GM19328 (cell line): ENCODE measurements around the gene SLC39A11.
"Not testable (repeated sequence)": the region's sequence is repeated elsewhere in the genome, so short reads cannot be mapped to it uniquely, and the experiment has no call there.

Source experiments
- ATAC-seq: cut with Tn5 transposase; IDR thresholded peaks from one replicate; pipeline ENCODE4 v1.9.1; 2021; ENCODE audit warnings: mild to moderate bottlenecking, moderate library complexity; ENCODE audit not compliant: unreplicated experiment

SLC39A11 gene

GRCh38 chr17:72927760-72928159 lies 164.7 kb downstream of the SLC39A11 start:
- ATAC-seq: no peak

- no peak for ATAC-seq
These were observed 165.3 kb downstream of the SLC39A11 start for GRCh38 chr17:72927146-72927545.

GRCh38 chr17:72926171-72926570 lies 166.3 kb downstream of the SLC39A11 start:
- ATAC-seq: no peak

DNA sequence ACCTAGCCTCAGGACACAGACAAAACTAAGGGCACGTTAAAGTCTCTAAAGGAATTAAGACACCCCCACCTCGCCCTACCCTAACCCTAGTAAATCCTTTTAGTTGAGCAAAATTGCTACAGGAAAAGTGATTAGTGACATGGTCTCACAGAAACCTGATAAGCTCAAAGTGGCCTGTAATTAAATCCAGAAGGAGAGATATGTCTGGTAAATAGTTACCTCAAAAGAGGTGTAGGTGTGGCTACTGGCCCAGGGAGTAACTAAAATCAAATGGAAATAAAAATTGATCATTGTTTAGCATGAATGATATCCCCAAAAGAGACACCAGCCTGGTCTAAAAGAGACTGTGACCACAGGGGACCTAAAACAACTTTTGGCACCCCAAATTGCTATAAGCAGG lies 168.3 kb downstream of the SLC39A11 start:
- no peak for ATAC-seq

GRCh38 chr17:72922219-72922618 lies 170.3 kb downstream of the SLC39A11 start:
- ATAC-seq: no peak

GRCh38 chr17:72921347-72922054 lies 171.0 kb downstream of the SLC39A11 start:
- ATAC-seq: no peak

GRCh38 chr17:72920513-72920912 lies 172.0 kb downstream of the SLC39A11 start:
- no peak for ATAC-seq

- ATAC-seq: no peak
These were observed 175.5 kb downstream of the SLC39A11 start for GRCh38 chr17:72916991-72917390.

DNA sequence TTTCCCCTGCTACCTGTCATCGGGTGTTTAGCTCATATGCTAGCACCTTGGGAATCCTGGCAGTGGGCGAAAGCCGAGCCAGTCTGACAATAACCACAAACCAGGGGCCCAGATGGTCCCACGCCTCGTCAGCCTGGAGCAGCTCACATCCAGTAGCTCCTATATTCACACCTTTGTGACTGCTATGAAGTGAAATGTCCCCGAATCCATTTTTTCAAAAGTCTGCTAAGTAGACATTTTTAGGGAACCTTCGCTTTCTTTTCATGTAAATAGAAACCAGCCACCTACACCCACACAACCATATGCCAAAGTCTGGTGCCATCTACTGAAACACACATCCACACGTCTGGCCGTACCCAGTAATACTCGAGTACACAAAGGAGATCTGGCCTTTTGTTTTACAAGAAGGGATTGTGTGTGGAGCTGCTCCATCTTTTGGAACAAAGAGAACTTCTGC lies 176.8 kb downstream of the SLC39A11 start:
- no peak for ATAC-seq

DNA sequence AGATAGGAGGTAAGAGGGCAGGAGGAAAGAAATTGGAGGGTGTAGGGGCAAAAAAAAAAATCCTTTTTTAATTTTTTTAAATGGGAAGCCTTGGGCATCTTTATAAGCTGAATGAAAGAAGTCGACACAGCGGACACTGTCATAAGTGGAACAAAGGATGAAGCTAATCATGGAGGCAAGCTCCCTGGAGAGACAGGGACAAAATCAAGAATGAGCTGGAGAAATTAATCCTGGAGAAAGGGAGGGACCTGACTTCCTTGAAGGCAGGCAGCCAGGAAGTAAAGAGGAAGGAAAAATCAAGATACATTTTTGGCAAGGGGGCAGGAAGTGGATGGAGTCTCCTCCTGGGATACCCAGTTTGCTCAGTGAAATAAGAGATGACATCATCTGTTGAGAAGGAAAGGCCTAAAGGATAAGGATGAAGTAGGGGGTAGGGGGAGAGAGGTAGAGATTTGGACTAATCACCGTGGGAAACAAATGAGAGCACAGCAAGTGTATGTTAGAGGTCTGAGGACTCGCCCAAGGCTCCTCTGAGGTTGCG lies 179.3 kb downstream of the SLC39A11 start:
- ATAC-seq: no peak

- no peak for ATAC-seq
These were observed 186.2 kb downstream of the SLC39A11 start for GRCh38 chr17:72906306-72906705.

GRCh38 chr17:72903522-72903921 lies 189.0 kb downstream of the SLC39A11 start:
- no peak for ATAC-seq

GRCh38 chr17:72901657-72902056 lies 190.8 kb downstream of the SLC39A11 start:
- ATAC-seq: no peak

- no peak for ATAC-seq
These were observed 191.4 kb downstream of the SLC39A11 start for GRCh38 chr17:72901083-72901482.

DNA sequence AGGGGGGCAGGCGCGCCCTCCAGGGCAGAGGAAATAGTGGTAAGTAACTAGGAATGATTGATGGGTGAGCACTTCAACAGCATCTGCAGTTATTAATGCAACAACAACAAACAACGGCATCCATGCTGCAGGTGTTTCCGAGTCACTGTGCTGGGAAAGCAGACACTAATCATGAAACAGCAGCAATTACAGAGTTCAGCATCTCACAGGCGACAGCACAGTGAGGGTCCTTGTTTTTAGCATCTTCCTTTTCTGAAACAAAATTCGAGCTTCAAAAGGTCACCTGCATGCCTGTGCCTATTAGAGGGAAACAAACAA lies 191.9 kb downstream of the SLC39A11 start:
- no peak for ATAC-seq

DNA sequence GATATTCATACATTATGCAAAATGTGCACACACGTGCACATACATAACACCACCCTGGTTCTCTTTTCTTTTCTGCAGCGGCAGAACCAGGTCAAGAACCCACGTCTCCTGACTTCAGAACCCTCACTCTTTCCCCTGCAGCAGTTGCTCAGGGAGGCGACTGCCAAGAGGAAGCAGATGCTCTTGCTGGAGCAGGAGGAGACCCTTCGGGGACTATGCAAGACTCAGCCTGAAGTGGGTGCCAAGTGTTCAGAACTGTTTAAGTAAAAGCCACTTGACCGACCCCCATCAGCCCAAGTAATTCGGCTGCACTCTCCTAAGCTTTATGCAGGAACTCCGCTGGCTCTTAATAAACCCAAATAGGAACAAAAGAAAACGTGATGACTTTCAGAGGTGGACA lies 193.8 kb downstream of the SLC39A11 start:
- no peak for ATAC-seq

- not testable (repeated sequence) for ATAC-seq
These were observed 196.2 kb downstream of the SLC39A11 start for GRCh38 chr17:72896288-72896687.

- no peak for ATAC-seq
These were observed 200.9 kb downstream of the SLC39A11 start for GRCh38 chr17:72891627-72892026.

DNA sequence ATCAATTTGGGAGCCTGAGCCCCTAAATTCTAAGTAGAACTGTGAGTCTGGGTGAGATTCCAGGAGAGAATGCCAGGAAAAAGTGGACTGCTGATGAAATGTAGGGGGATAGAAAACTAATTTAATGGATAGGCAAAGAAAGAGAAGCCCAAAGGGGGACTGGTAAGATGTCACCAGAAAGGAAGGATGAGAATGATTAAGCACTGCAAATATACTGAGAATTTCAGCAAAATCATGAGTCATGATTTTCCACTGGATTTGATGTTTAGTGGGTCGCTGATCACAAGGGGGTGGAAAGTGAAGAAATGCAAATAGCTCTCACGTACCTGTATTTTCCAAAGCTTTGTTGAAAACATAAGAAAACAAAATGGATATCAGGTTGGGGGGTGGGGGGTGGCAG lies 201.8 kb downstream of the SLC39A11 start:
- ATAC-seq: no peak

- ATAC-seq: no peak
These were observed 204.6 kb downstream of the SLC39A11 start for GRCh38 chr17:72887917-72888316.

GRCh38 chr17:72887322-72887721 lies 205.2 kb downstream of the SLC39A11 start:
- ATAC-seq: no peak

DNA sequence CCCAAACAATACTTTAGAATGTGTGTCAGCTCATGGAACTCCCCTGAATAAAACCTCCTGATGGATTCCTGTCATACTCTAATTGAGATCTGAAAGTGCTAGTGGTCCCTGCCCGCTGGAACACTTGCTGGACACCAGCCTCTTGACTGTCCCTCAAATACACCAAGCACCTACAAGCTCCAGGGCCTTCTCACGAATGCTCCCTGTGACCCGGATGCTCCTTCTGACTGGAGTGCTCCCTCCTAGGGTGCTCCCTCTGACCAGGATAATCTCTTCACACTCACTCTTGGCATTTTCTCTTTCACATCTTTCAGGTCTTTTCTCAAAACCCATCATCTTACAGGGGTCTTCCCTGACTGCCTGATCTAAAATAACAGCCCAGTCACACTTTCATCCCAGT lies 205.9 kb downstream of the SLC39A11 start:
- no peak for ATAC-seq

- ATAC-seq: no peak
These were observed 208.4 kb downstream of the SLC39A11 start for GRCh38 chr17:72884066-72884465.
